GM10266 (cell line): ENCODE data around the gene RABEP1.
A peak's percentile ranks its signal among the peaks of the same experiment; 100 is the strongest.

Experiments
- DNase-seq: peaks from one replicate; pipeline ENCODE4 v3.0.0; 2012; ENCODE audit errors: extremely low spot score
- CTCF ChIP-seq: IDR thresholded peaks from 2 replicates; pipeline ENCODE4 v1.5.1; 2012; ENCODE audit warnings: mild to moderate bottlenecking, low read depth; ENCODE audit not compliant: control insufficient read depth, insufficient read depth; ENCODE audit errors: missing control alignments

RABEP1 gene

GRCh38 chr17:5410594-5411272, 128.6 kb downstream of the RABEP1 start:
- peak; percentile 22 for DNase-seq

GRCh38 chr17:5413682-5414081, 131.6 kb downstream of the RABEP1 start:
- TF ChIP-seq CTCF, result no peak
- no peak for DNase-seq

More at GRCh38 chr17:5410594-5411272, 128.6 kb downstream of the RABEP1 start:
- TF ChIP-seq CTCF, result no peak

GRCh38 chr17:5416901-5417300, 134.8 kb downstream of the RABEP1 start:
- no peak for TF ChIP-seq CTCF
- no peak for DNase-seq

GRCh38 chr17:5418858-5419355, 136.8 kb downstream of the RABEP1 start:
- TF ChIP-seq CTCF, result no peak
- peak; percentile 71 for DNase-seq

- DNase-seq, result peak; percentile 92
- no peak for TF ChIP-seq CTCF
Observed at GRCh38 chr17:5419356-5419958, 137.4 kb downstream of the RABEP1 start, which contains the start of gene NUP88. TSS of gene NUP88 (minus strand) at chr17:5419662. CDS start at chr17:5419650, 12 bp downstream.

- DNase-seq, result peak; percentile 80
- TF ChIP-seq CTCF, result no peak
Observed at GRCh38 chr17:5419959-5420653, 138.0 kb downstream of the RABEP1 start, which contains the start of gene RPAIN. TSS of gene RPAIN (plus strand) at chr17:5420182. CDS start at chr17:5420211, 29 bp downstream.
